Neural cell (in vitro differentiated cells): ENCODE measurements around the gene TIE1. TPM values are rescaled to one million over a fixed set of nuclear protein-coding genes. Genes with fewer than 3 reads are reported as not detected.

Experiments
- H2AFZ ChIP-seq: fragments of 200-600, 300-800 bp; sonication (generic), shearing (Covaris generic); 2 replicates; pipeline ENCODE4 v1.6.0; 2014; ENCODE audit warnings: low read depth, mild to moderate bottlenecking, antibody characterized with exemption, low read length, moderate library complexity
- H3F3A ChIP-seq: fragments of 200-600 bp; shearing (Covaris generic); 2 replicates; pipeline ENCODE4 v1.6.1; 2016; ENCODE audit warnings: mild to moderate bottlenecking, moderate library complexity, mixed read lengths, antibody characterized with exemption, low read length; ENCODE audit not compliant: insufficient read depth, poor library complexity, severe bottlenecking
- H3K27ac ChIP-seq: fragments of 200-600, 300-800 bp; sonication (generic), shearing (Covaris generic); 2 replicates; pipeline ENCODE4 v1.5.1; 2014; ENCODE audit warnings: mild to moderate bottlenecking, low read length, moderate library complexity
- H3K27me3 ChIP-seq: fragments of 300-800, 200-600 bp; sonication (generic), shearing (Covaris generic); 2 replicates; pipeline ENCODE4 v1.6.0; 2014; ENCODE audit warnings: mild to moderate bottlenecking, low read depth, low read length, moderate library complexity; ENCODE audit not compliant: insufficient read depth
- H3K36me3 ChIP-seq: fragments of 300-800, 200-600 bp; sonication (generic), shearing (Covaris generic); 2 replicates; pipeline ENCODE4 v1.5.1; 2014; ENCODE audit warnings: mild to moderate bottlenecking, antibody characterized with exemption, low read length, moderate library complexity; ENCODE audit not compliant: insufficient read depth
- H3K4me2 ChIP-seq: fragments of 300-800, 200-600 bp; sonication (generic), shearing (Covaris generic); 2 replicates; pipeline ENCODE4 v1.6.0; 2014; ENCODE audit warnings: mild to moderate bottlenecking, low read length
- H3K4me3 ChIP-seq: fragments of 300-800, 200-600 bp; sonication (generic), shearing (Covaris generic); 2 replicates; pipeline ENCODE4 v1.5.1; 2014; ENCODE audit warnings: mild to moderate bottlenecking, low read length, moderate library complexity
- H3K79me2 ChIP-seq: fragments of 200-600 bp; shearing (Covaris generic); replicated peaks from 2 replicates; pipeline ENCODE4 v1.6.0; 2014; ENCODE audit warnings: mild to moderate bottlenecking, low read length, moderate library complexity; ENCODE audit not compliant: insufficient read depth
- H3K9ac ChIP-seq: fragments of 300-800, 200-600 bp; sonication (generic), shearing (Covaris generic); 2 replicates; pipeline ENCODE4 v1.6.1; 2016; ENCODE audit warnings: mild to moderate bottlenecking, low read length, mixed read lengths
- H3K9me2 ChIP-seq: fragments of 200-600 bp; shearing (Covaris generic); 2 replicates; pipeline ENCODE4 v1.6.1; 2016; ENCODE audit warnings: mild to moderate bottlenecking, low read length, mixed read lengths; ENCODE audit not compliant: insufficient read depth
- H3K9me3 ChIP-seq: fragments of 200-600, 300-800 bp; sonication (generic), shearing (Covaris generic); 2 replicates; pipeline ENCODE4 v1.6.1; 2016; ENCODE audit warnings: mild to moderate bottlenecking, mixed run types, low read length, moderate library complexity, mixed read lengths
- H4K20me1 ChIP-seq: fragments of 200-600 bp; shearing (Covaris generic); 2 replicates; pipeline ENCODE4 v1.6.1; 2016; ENCODE audit warnings: mild to moderate bottlenecking, mixed run types; ENCODE audit not compliant: insufficient read depth
- EP300 ChIP-seq: fragments of 450-650 bp; conservative IDR thresholded peaks from 2 replicates; pipeline ENCODE4 v1.6.1; 2014; ENCODE audit warnings: antibody characterized with exemption, mild to moderate bottlenecking, moderate library complexity; ENCODE audit not compliant: poor library complexity, severe bottlenecking
- EZH2 ChIP-seq: fragments of 200-600, 300-800 bp; shearing (Covaris generic), sonication (generic); IDR thresholded peaks from 2 replicates; pipeline ENCODE4 v1.6.1; 2014; ENCODE audit warnings: antibody characterized with exemption, low read length, borderline replicate concordance, mild to moderate bottlenecking; ENCODE audit not compliant: insufficient read depth, poor library complexity, severe bottlenecking
- MXI1 ChIP-seq: fragments of 450-650 bp; conservative IDR thresholded peaks from 2 replicates; pipeline ENCODE4 v1.6.1; 2014; ENCODE audit warnings: antibody characterized with exemption, mild to moderate bottlenecking; ENCODE audit not compliant: poor library complexity, severe bottlenecking
- POLR2AphosphoS5 ChIP-seq: IDR thresholded peaks from 2 replicates; pipeline ENCODE4 v1.6.1; 2012
- RAD21 ChIP-seq: fragments of 450-650 bp; conservative IDR thresholded peaks from 2 replicates; pipeline ENCODE4 v1.6.1; 2014; ENCODE audit warnings: antibody characterized with exemption, mild to moderate bottlenecking, moderate library complexity
- REST ChIP-seq: IDR thresholded peaks from 2 replicates; pipeline ENCODE4 v1.6.1; 2012; ENCODE audit warnings: borderline replicate concordance
- SMC3 ChIP-seq: fragments of 450-650 bp; conservative IDR thresholded peaks from 2 replicates; pipeline ENCODE4 v1.6.1; 2014; ENCODE audit warnings: antibody characterized with exemption, mild to moderate bottlenecking, moderate library complexity; ENCODE audit not compliant: poor library complexity
- TAF1 ChIP-seq: IDR thresholded peaks from 2 replicates; pipeline ENCODE4 v1.6.1; 2012; ENCODE audit warnings: low read depth
- polyA plus RNA-seq: library from polyadenylated mRNA; depleted of rRNA; stranded (reverse); fragments of >200 nt; gene quantifications from 2 replicates; pipeline ENCODE4 v1.2.3, GENCODE V29; 2014
- TF ChIP-seq, protein P1 (sequence below): fragments of 450-650 bp; IDR thresholded peaks from 2 replicates; pipeline ENCODE4 v1.5.1; 2014; ENCODE audit warnings: antibody characterized with exemption, mild to moderate bottlenecking, moderate library complexity; ENCODE audit not compliant: poor library complexity, severe bottlenecking

Gene TIE1
- polyA plus RNA-seq, 1 donor from 2014 or later = not detected

DNA sequence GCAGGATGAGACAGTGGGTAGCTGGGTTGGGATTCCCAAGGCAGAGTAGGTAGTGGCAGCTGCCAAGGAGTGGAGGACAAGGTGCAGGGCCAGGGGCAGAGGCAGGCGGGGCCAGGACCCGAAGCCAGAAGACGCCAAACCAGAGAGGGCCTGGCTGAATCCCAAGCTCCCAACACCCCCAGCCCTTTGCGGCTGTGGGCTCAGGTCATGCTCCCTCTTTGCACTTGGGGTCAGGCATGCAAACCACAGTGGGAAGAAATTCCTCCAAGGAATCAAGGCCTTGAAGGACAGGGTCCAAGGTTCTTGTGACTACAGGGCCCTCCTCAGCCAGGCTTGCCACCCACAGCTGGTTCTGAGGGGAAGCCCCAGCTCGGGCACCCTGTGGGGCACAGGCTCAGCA lies 21.6 kb upstream of the TIE1 start:
- Histone ChIP-seq H3K79me2 (no peaks in the 10 kb centered on the region), H2AFZ (no peak overlapping the region), H3K4me3 (no peak overlapping the region), H4K20me1 (no peaks in the 10 kb centered on the region), H3K9me2 (no peaks in the 10 kb centered on the region), H3K27ac (no peak overlapping the region), H3K9me3 (no peaks in the 10 kb centered on the region), H3K4me2 (no peak overlapping the region), H3K27me3 (no peaks in the 10 kb centered on the region), H3K36me3 (no peaks in the 10 kb centered on the region), H3K9ac (no peak overlapping the region), H3F3A (no peaks in the 10 kb centered on the region)
- TF ChIP-seq EP300 (no peak), EZH2 (no peak), POLR2AphosphoS5 (no peak), TAF1 (no peak), RAD21 (no peak), MXI1 (no peak), REST (no peak), SMC3 (no peak)
- TF ChIP-seq, protein P1, sequence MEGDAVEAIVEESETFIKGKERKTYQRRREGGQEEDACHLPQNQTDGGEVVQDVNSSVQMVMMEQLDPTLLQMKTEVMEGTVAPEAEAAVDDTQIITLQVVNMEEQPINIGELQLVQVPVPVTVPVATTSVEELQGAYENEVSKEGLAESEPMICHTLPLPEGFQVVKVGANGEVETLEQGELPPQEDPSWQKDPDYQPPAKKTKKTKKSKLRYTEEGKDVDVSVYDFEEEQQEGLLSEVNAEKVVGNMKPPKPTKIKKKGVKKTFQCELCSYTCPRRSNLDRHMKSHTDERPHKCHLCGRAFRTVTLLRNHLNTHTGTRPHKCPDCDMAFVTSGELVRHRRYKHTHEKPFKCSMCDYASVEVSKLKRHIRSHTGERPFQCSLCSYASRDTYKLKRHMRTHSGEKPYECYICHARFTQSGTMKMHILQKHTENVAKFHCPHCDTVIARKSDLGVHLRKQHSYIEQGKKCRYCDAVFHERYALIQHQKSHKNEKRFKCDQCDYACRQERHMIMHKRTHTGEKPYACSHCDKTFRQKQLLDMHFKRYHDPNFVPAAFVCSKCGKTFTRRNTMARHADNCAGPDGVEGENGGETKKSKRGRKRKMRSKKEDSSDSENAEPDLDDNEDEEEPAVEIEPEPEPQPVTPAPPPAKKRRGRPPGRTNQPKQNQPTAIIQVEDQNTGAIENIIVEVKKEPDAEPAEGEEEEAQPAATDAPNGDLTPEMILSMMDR = no peak

GRCh38 chr1:43279666-43280065 lies 21.1 kb upstream of the TIE1 start:
- TF ChIP-seq TAF1 (no peak), POLR2AphosphoS5 (no peak), RAD21 (no peak), EP300 (no peak), EZH2 (no peak), SMC3 (no peak)
- TF ChIP-seq, protein P1 = no peak
- no peak overlapping the region for H3K9ac ChIP-seq
- no peaks in the 10 kb centered on the region for H4K20me1 ChIP-seq
- no peaks in the 10 kb centered on the region for H3K9me2 ChIP-seq
- no peaks in the 10 kb centered on the region for H3F3A ChIP-seq
- no peaks in the 10 kb centered on the region for H3K9me3 ChIP-seq
- H3K4me2 ChIP-seq = no peak overlapping the region
- no peak overlapping the region for H2AFZ ChIP-seq
- no peaks in the 10 kb centered on the region for H3K27me3 ChIP-seq
- no peak overlapping the region for H3K4me3 ChIP-seq
- no peaks in the 10 kb centered on the region for H3K36me3 ChIP-seq
- no peak overlapping the region for H3K27ac ChIP-seq
- no peaks in the 10 kb centered on the region for H3K79me2 ChIP-seq
